T-helper 22 cell (primary cell): ENCODE results near the gene STAMBP.

Source experiments
- DNase-seq: peaks from one replicate; pipeline ENCODE4 v3.0.0-alpha.2; 2020; ENCODE audit warnings: low read depth

Gene STAMBP

DNA sequence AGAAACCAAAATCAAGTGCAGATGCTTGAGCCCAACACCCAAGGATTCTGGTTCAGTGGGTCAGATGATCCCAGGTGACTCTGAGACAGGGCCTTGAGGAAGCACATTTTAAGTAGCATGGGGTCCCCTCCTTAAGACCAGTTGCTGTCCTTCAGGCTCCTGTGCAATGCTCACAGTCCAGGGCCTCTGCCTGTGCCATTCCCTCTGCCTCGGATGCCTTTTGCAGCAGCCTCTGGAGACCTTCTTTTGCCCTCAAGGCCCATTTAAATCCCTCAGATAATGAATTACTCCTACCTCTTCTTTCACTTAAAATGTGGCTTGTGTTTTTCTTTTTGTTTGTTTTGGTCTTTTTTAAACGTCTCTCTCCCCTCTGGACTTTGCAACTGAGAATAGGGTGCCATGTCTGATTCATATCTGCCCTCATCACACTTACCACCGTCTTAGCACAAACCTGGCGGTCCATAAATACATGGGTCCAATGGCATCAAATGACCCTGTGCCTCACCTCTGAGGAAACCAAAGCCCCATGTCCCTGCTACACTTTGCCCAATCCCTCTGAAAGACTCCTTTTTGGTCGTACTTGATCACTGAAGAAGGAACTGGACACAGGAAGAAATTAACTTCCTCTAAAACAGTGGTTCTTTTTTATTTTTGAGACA lies 78.2 kb downstream of the STAMBP start:
- no peak for DNase-seq

DNA sequence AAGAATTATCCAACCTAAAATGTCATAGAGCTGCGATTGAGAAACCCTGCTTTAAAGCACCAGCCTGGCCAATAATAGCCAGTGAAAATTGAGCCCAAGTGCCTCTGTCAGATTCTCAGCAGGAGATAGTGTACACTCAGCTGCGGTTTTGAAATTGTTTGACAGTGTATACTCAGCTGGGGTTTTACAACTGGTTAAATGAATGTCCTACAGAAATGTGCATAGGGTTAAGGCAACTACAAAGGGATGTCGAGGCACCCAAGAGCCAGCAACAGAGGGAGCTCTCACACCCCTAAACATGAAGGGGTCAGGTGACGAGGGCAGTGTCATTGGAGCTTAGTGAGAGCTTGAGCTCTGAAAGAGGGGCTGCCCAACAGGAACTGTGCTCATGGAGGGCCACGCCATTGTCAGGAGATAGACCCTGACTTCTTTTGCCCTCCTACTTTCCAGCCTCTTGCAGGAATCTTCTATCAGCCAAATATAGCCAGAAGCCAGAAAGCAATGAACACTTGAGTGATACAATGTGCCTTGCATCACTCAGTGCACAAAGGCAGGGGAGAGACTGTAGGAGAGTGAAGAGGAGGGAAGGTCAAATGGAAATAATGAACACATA lies 79.2 kb downstream of the STAMBP start:
- DNase-seq = no peak

DNA sequence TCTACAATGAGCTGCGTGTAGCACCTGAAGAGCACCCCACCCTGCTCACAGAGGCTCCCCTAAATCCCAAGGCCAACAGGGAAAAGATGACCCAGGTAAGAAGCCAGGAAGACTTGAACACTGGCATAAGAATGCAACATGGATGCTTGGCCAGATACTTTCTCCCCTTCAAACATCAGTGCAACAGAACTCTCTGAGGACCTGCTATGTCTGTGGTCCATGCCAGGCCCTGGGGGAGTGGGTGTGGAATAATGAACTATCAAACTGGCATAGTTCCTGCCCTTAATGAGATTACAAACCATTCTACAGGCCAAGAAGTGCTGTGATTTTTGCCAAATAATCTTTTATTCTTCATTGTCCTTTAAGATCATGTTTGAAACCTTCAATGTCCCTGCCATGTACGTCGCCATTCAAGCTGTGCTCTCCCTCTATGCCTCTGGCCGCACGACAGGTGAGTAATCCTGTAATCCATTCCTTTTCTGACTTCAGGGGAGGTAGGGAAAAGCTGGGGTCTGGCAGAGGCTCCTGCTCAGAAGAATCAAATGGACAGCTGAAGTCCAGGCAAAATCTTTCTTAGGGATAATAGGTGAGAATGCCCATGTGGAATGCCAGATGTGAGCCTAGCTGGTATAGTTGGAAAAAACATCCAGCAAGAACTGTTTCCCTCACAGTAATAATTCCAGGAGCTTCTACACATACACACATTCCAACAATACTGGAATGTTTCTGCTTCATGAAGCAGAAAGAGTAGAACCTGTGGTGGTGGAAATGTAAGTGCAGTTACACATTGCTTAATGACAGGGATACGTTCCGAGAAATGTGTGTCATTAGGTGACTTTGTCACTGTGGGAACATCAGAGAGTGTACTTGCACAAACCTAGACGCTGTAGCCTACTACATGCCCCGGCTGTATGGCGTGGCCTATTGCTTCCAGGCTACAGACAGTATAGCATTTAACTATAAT lies 80.2 kb downstream of the STAMBP start:
- no peak for DNase-seq

DNA sequence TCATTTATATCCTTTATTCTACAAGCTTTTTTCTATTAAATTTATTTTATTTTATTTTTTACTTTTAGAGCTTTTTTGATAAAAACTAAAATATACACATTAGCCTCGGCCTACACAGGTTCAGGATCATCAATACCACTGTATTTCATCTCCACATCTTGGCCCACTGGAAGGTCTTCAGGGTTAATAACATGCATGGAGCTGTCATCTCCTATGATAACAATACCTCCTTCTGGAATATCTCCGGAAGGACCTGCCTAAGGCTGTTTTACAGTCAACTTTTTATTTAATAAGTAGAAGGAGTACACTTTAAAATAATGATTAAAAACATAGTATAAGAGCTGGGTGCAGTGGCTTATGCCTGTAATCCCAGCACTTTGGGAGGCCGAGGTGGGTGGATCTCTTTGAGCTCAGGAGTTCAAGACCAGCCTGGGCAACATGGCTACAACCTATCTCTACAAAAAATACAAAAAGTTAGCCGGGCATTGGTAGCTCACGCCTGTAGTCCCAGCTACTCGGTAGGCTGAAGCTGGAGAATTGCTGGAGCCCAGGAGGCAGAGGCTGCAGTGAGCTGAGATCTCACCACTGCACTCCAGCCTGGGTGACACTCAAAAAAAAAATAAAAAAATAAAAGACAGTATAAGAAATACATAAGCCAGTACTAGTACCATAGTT lies 82.2 kb downstream of the STAMBP start:
- no peak for DNase-seq

DNA sequence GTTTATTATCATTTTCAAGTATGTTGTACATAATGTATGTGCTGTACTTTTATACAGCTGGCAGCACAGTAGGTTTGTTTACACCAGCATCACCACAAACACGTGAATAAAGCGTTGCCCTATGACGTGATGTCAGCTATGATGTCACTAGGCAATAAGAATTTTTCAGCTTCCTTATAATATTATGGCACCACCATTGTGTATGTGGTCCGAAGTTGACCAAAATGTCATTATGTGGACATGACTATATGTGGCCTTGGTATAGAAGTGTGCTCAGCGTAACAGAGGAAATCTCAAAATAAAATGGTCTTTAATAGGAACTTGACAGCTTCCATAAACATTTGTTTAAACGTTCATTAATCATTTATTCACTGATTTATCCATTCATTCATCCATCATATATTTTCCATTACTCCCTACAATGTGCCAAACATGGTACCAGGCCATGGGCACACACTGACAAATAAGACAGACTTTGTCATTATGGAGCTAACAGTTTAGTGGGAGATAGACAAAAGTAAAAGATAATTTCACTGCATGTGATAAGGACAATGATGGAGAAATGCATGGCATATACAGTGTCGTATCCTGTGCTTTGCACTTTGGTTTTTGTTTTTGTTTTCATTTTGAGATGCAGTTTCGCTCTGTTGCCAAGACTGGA lies 82.9 kb downstream of the STAMBP start:
- DNase-seq = no peak

- DNase-seq = no peak
These were observed 84.8 kb downstream of the STAMBP start for GRCh38 chr2:73913414-73914054.

- no peak for DNase-seq
These were observed 85.9 kb downstream of the STAMBP start for GRCh38 chr2:73914667-73915066.

DNA sequence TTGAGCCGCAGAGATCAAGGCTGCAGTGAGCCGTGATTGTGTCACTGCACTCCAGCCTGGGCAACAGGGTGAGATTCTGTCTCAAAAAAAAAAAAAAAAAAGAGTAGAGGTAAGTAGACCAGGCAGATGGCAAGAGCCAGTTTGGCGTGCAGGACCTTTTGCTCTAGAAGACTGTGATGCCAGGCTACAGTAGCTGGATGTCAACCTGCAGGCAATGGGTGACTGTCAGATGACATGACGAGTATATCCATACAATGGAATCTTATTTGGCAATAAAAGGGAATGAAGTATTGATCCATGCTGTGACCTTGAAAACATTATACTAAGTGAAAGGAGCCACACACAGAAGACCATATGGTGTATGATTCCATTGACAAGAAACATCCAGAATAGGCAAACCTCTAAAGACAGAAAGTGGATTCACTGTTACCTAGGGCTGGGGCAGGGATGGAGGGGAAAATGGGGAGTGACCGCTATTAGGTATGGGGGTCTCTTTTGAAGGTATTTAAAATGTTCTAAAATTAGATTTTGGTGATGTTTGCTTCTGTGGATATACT lies 86.8 kb downstream of the STAMBP start:
- DNase-seq = no peak

GRCh38 chr2:73916666-73917065 lies 87.9 kb downstream of the STAMBP start:
- DNase-seq = no peak

DNA sequence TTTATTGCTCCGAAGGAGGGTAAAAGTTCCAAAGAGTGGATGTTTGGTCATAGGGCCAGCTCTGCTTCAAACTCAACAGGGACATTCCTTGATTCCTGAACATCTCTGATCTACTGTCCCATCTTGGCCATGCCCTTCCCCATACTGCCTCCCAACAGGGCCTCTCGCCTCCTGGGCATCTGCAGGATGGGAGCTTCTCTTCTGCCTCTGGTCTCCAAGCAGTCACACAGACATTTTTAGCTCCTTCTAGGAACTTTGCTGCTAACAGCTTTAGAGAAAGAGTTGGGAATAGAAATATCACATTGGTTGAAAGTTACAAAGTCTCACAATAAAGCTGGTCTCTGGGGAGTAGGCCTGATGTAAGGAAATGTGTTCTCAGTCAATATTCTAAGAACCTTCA lies 88.5 kb downstream of the STAMBP start:
- no peak for DNase-seq

GRCh38 chr2:73917696-73918207 lies 89.0 kb downstream of the STAMBP start:
- no peak for DNase-seq

- no peak for DNase-seq
These were observed 90.1 kb downstream of the STAMBP start for GRCh38 chr2:73918856-73919255.

GRCh38 chr2:73919596-73920228 lies 91.0 kb downstream of the STAMBP start:
- DNase-seq = no peak

DNA sequence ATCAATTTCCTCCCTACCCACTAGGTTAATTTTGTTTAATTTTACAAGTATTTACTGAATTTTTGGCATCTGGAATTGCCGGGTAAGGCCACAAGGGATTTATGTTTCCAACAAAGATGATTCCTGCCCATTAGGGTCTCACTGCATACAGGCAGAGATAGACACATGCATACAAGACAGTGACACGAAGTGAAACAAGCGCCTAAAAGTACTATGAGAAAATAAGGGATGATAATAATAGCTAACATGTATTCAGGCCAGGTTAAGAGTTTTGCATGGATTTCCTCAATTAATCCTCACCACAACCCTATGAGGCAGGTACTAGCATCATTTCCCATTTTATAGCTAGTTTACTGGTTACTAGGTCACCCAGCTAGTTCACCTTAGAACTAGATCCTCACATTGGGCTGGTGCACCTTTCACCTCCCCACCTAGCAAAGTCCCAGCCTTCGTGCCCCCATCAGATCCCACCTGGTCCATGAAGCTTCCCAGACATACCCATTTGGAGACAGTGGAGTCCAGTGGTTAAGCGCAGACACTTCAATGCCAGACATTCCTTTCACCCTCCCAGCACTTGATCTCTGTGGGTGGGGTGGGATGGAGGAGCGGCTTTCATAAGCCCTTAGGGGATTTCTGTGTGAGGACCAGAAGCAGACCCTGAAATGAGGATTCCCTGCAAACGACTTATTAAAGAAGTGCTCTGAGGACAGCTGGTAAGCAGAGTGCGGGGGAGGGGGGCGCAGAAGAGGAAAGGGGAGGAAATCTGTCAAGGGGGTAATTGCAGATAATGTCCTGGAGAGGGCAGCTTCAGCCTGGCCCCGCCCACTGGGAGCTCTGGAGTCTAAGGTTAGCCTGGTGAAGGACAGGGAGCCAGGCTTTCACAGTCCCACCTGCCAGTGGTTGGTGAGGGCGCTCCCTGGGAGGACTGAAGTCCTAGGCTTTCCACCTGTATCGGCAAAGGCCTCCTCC lies 92.1 kb downstream of the STAMBP start:
- DNase-seq = no peak

GRCh38 chr2:73921581-73921980 lies 92.8 kb downstream of the STAMBP start:
- no peak for DNase-seq

DNA sequence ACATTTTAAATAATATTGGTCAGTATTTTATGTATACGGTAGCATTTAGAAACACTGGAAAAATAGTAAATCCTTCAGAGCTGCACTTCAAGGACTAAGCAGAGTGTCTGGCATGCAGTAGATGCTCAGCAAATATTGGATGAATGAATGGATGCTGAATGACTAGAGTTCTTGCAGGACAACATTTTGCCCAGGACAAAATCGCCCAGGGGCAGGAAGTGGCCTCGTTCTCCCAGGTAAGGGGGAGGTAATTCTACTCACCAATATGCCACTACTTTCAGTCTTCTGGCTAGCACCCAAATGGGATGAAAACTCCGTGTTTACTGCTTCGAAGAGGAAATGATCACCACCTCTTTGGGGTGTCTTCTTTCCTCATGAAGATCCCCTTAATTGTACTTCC lies 93.9 kb downstream of the STAMBP start:
- DNase-seq = no peak
